Measurements from ENCODE around the gene SMG7. TPM values are rescaled to one million over a fixed set of nuclear protein-coding genes. Genes with fewer than 3 reads are reported as not detected.
A peak's percentile ranks its signal among the peaks of the same experiment; 100 is the strongest.

The SMG7 gene
- total RNA-seq, 4 donors from 2014 or later = 27.7 to 34.7 (median 32.7) TPM

GRCh38 chr1:183590244-183591191 lies 118.2 kb downstream of the SMG7 start, which contains the start of gene NCF2:
TSS of gene NCF2 (minus strand) at chr1:183590459. CDS start at chr1:183590329, 130 bp downstream.
- intact Hi-C loops (cut with DNase I) = no loop called here
- H3K9me3 ChIP-seq = no peaks in the 10 kb centered on the region
- 86% methylated on average over 6 of the region's 6 CpGs for WGBS
- no peaks in the 10 kb centered on the region for H3K4me1 ChIP-seq
- no peak for TF ChIP-seq EP300 (IDR thresholded peaks at IDR 0.05)
- TF ChIP-seq POLR2AphosphoS5 (IDR thresholded peaks at IDR 0.05) = peak in 1 of 2 donors; percentile 25
- peak; percentile 7 for TF ChIP-seq POLR2A (IDR thresholded peaks at IDR 0.05; ENCODE audit: low read depth)
- TF ChIP-seq CTCF (IDR thresholded peaks at IDR 0.05) = no peak
- H3K27ac ChIP-seq (replicated peaks in 1 of 4) = peak within 1 kb of the TSS; percentile 19 to 60 (median 51)
- H3K36me3 ChIP-seq = no peaks in the 10 kb centered on the region
- peak within 1 kb of the TSS; percentile 4 to 37 (median 12) for H3K4me3 ChIP-seq
- no peak for DNase-seq (ENCODE audit: extremely low spot score)
- H3K27me3 ChIP-seq = no peaks in the 10 kb centered on the region

DNA sequence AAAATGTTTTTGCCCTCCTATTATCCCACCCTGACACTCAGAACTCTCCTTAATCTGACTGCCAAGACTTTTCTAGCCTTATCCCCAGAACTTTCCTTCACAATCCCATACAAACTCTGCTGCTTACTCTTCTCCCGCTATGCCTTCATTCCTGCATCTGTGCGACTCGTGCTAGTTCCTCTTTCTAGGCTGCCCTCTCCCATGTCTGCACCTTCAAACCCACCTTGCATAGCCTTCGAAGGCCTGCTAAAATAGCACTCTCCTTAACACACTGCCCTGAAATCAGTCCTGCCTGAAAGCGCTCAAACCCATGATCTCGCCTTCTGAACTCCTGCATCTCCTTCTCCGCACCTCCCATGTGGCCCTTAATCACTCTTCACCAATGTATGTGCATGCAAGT lies 120.4 kb downstream of the SMG7 start:
- Histone ChIP-seq H3K36me3 (no peaks in the 10 kb centered on the region), H3K27me3 (no peaks in the 10 kb centered on the region), H3K27ac (replicated peaks in 1 of 4) (no peak overlapping the region), H3K4me1 (peaks cover 0 to under 1% (median 0%) of the 10 kb centered on the region in 4 donors), H3K4me3 (no peak overlapping the region), H3K9me3 (no peaks in the 10 kb centered on the region)
- WGBS = 87% methylated on average over 7 of the region's 7 CpGs
- TF ChIP-seq POLR2AphosphoS5 (IDR thresholded peaks at IDR 0.05) = no peak
- TF ChIP-seq POLR2A (IDR thresholded peaks at IDR 0.05; ENCODE audit: low read depth) = no peak
- no peak for TF ChIP-seq EP300 (IDR thresholded peaks at IDR 0.05)
- TF ChIP-seq CTCF (IDR thresholded peaks at IDR 0.05) = no peak
- intact Hi-C loops (cut with DNase I) = no loop called here
- DNase-seq (ENCODE audit: extremely low spot score) = no peak

GRCh38 chr1:183593356-183593755 lies 121.1 kb downstream of the SMG7 start:
- no peaks in the 10 kb centered on the region for H3K36me3 ChIP-seq
- no peak overlapping the region for H3K27ac ChIP-seq (replicated peaks in 1 of 4)
- DNase-seq (ENCODE audit: extremely low spot score) = no peak
- intact Hi-C loops (cut with DNase I) = no loop called here
- H3K4me3 ChIP-seq = no peak overlapping the region
- TF ChIP-seq POLR2AphosphoS5 (IDR thresholded peaks at IDR 0.05) (no peak), POLR2A (IDR thresholded peaks at IDR 0.05; ENCODE audit: low read depth) (no peak), CTCF (IDR thresholded peaks at IDR 0.05) (no peak), EP300 (IDR thresholded peaks at IDR 0.05) (no peak)
- WGBS = 72% methylated on average over 3 of the region's 3 CpGs
- H3K4me1 ChIP-seq = peaks cover 0 to 6% (median 2%) of the 10 kb centered on the region in 4 donors
- H3K9me3 ChIP-seq = no peaks in the 10 kb centered on the region
- no peaks in the 10 kb centered on the region for H3K27me3 ChIP-seq

GRCh38 chr1:183595537-183595936 lies 123.2 kb downstream of the SMG7 start:
- no peaks in the 10 kb centered on the region for H3K36me3 ChIP-seq
- H3K4me1 ChIP-seq = peaks cover 0 to 11% (median 4%) of the 10 kb centered on the region in 4 donors
- intact Hi-C loops (cut with DNase I) = no loop called here
- no peak for TF ChIP-seq POLR2A (IDR thresholded peaks at IDR 0.05; ENCODE audit: low read depth)
- TF ChIP-seq EP300 (IDR thresholded peaks at IDR 0.05) = no peak
- no peak for TF ChIP-seq POLR2AphosphoS5 (IDR thresholded peaks at IDR 0.05)
- TF ChIP-seq CTCF (IDR thresholded peaks at IDR 0.05) = no peak
- no peak for DNase-seq (ENCODE audit: extremely low spot score)
- no peak overlapping the region for H3K4me3 ChIP-seq
- 100% methylated on average over 2 of the region's 2 CpGs for WGBS
- no peaks in the 10 kb centered on the region for H3K27me3 ChIP-seq
- H3K27ac ChIP-seq (replicated peaks in 1 of 4) = no peak overlapping the region
- no peaks in the 10 kb centered on the region for H3K9me3 ChIP-seq

All from esophagus muscularis mucosa (tissue), 4 donors.